NCI-H1105 (cell line): Measurements from ENCODE around the gene PARL.
"Not testable (repeated sequence)": the region's sequence is repeated elsewhere in the genome, so short reads cannot be mapped to it uniquely, and the experiment has no call there.

Experiments
- DNase-seq: peaks from one replicate; lab custom pipeline; 2025; lab: John Stamatoyannopoulos, UW

Gene PARL

DNA sequence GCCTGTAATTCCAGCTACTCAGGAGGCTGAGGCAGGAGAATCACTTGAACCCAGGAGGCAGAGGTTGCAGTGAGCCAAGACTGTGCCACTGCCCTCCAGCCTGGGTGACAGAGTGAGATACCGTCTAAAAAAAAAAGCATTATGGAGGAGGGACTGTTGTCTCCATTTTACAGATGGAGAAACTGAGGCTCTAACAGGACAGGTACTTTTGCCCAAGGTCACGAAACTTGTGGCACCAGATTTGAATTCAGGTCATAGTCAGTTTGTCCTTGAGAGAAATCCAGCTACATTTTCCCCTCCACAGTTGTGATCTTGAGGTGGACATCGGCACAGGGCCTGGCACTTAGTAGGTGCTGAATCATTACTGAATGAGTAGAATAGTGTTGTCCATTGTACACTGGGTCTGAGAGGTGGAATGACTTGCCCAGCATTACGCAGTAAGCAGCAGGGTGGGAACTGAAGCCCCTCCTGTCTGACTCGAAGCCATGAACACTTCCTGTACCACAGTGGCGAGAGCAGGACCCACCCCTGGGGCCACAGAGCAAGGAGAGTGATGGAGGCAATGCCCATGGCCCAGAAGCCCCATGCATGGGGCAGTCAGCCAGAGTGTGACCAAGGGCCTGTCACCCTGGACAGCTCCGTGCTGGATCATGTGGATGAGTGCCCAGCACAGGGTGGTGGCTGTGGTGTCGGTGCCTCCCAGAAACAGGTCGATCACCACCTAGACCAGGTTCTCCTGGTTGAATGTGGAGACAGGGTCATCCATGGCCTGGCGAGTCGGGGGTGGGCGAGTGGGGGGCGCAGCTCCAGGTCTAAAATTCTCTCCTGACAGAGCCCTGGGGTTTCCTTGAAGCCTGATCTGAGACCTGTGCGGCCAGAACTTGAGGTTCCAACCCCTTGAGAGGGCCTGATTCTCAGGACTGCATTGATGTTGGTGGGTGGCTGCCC lies 20.4 kb upstream of the PARL start:
- DNase-seq = no peak

DNA sequence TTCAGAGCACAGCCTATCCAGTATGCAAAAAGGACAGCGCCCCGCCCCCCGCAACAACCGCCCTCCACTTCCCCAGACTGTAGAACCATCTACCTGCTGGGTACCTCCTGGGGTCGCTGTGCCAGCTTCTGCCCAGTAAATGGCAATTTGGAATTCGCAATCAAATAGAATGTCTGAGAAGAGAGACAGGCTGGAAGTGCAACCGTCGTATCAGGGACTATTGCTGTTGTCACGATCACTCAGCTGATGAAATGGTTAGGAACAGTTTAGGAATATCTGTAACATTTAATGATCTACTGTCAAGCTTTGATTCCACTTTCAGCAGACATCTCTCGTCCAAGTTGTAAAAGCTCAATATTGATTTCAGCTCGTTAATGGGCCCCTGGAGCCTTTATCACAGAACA lies 13.3 kb upstream of the PARL start:
- DNase-seq = no peak

DNA sequence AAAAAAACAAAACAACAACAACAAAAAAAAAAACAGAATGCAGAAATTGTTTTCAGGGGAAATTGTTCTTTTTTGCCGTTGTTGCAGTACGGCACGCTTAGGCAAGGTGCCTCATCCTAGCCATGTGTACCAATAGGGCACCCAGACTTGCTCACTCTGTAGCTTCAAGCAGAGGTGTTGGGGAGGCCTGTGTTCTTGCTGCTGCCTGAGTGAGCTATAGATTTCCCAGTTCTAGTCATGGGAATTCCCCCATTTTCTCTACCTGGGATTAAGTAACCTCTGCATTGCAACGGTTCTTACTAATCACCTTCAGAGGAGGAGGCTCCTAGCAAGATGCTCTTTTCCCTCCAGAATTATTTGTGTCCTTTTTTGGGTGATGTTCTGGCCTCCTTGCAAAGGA lies 12.9 kb upstream of the PARL start:
- no peak for DNase-seq

DNA sequence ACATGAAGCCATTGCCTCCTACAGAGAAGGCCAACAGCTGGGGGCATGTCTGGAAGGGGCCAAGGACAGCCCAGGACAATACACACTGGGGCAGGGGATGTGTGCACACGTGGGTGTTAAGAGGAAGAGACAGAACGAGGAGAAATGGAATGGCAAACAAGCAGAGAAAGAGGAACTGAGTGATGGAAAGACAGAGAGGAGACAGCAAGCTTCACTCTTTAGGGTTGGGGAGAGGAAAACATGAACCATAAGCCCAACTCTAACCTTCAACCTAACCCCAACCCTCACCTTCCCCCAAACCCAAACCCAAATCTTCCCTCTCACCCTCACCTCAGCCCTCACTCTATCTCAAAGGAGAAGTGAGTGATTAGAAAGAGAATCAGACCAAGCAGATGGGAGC lies 11.9 kb upstream of the PARL start:
- DNase-seq = no peak

DNA sequence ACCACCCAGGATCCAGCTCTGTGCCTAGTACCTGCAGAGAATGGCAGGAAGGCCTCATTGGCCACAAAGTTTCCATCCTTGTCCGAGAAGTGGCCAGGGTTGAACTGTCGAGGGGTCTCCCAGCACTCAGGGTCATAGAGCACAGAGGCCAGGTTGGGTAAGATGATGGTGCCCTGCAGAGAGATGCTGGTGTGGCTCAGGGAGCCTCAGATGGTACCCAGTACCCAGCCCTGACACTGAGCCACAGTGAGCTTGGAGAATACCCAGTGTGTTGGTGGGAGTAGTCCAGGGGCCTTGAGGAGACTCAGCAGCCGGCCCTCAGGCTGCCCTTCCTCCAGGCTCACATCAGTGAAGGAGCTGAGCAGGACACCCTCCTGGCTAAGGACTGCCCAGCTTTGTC lies 11.5 kb upstream of the PARL start:
- no peak for DNase-seq

DNA sequence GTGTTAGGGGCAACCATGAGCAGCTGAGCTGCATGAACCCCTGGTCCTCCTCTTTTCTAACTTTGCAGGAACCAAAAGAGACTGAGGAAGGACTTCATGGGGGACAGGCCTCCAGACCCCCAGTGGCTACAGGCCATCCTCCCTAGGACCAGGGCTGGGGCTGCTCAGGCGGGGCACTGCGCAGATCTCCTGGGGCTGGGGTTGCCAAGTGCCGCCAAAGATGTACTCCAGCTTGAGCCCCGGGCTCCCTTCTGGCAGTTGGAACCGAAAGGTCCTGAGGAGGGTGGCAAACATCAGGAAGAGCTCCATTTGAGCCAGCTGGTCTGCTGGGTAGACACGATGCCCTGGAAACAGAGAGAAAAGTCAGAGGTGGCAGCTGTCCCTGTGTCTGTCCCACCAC lies 11.1 kb upstream of the PARL start:
- DNase-seq = no peak

DNA sequence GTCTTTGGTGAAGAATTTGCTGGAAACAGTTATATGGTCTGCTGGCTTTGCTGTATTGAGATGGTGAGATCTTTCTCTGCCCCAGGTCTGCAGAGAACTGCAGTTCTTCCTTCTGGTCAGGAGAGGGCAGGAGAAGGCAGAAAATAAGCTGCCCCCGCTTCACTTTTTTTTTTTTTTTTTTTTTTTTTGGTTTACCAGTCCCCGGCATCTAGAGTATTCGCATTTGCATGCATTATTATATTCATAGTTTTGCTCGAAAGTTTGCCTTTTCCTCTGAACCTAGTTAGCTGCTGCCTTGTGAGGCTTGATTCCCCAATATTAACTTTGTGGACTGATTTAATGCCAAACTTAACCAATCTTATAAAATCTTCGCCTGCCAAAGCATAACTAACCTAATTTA lies 10.6 kb upstream of the PARL start:
- DNase-seq = peak; percentile 53

DNA sequence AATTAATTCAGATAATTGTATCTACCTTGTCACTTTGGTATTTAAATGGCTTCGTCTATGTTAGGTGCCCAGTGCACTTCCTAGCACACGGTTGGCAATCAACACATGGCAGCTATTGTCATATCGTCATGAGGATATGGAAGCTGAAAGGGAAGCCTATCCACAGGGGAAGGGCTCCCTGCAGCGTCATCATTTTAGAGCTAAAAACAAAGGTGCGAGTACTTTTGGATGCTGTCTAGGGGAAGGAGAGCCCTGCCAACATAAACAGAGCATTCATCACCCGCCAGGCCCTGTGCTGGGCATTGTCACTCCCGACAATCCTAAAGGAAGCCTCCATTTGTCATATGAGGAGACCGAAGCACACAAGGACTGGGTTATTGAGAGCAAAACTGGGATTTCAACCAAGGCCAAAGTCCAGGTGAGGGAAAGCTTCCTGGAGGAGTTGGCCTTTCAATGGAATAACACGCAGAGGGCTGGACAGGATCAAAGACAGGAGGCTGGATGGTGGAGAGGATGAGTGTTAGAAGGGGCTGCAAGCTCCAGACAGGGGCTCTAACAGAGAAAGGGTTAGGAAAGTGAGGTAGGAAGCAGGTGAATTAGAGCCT lies 8.0 kb upstream of the PARL start:
- DNase-seq = no peak

DNA sequence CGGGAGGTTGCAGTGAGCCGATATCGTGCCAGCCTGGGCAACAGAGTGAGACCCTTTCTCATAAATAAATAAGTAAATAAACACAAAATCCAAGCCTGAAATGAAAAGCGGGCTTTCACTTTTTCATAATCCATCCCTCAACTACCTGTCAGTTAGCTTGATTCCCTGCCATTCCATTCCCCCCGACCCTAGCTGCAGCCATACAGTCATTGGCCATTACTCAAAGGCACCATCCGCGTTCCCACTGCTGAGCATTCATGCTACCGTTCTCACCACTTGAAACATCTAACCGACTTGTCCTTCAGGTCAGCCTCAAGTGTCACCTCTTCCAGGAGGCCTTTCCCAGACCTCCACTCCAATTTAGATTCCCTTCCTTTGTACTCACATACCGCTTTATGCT lies 1.1 kb upstream of the PARL start:
- DNase-seq = no peak

DNA sequence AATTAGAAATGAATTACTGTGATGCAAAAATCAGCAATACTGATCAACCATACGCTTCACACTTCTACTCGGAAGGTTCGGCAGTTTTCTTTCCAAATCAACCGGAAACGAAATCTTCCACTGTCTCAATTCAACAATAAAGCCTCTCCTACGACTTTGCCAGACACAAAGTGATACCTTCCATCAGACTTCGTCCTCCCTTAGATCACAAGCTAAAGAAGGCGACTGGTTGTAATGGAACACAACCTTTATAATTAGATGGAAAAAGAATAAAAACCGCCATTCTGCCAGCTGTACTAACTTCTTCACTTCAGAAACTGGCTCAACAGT lies 618 bp downstream of the PARL start:
- no peak for DNase-seq

DNA sequence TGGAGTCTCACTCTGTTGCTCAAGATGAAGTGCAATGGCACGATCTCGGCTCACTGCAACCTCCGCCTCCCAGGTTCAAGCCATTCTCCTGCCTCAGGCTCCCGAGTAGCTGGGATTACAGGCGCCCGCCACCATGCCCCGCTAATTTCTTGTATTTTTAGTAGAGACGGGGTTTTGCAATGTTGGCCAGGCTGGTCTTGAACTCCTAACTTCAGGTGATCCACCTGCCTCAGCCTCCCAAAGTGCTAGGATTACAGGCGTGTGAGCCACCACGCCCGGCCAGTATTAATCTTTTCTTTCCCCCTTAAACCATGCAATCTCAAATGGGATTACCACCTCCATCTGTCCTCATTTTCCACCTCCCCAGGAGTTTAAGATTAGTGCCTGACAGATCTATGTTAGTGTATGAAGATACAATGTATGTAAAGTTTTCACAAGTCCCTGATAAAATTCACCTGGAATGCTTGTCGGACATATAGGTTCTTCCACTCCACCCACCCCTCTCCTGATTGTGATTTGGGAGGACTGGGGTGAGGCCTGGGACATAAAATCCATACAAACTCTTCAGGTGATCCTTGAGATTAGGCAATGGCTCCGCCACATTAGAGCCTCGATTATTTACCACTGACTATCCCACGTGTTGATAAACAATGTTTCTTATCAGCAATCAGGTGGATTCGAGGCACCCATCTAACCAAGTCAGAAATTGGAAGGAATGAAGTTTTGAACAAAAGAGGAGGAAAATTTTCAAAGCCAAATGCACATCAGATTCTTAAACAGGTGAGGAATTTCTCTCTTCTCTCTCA lies 1.2 kb downstream of the PARL start:
- DNase-seq = no peak

DNA sequence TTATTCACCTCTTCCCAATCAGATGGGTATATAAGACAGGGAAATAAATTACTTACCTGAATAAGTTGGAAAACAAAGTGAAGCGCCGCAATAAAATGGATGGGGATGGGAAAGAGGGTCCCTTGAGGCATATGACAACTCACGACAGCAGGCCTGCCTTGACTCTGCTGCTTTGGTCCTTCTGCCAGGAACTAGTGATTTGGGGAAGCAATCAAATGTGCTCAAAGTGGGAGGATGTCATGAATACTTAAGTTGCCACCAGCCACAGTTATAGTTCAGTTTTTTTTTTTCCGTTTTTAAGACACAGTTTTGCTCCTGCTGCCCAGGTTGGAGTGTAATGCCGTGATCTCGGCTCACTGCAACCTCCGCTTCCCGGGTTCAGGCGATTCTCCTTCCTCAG lies 4.6 kb downstream of the PARL start:
- no peak for DNase-seq

DNA sequence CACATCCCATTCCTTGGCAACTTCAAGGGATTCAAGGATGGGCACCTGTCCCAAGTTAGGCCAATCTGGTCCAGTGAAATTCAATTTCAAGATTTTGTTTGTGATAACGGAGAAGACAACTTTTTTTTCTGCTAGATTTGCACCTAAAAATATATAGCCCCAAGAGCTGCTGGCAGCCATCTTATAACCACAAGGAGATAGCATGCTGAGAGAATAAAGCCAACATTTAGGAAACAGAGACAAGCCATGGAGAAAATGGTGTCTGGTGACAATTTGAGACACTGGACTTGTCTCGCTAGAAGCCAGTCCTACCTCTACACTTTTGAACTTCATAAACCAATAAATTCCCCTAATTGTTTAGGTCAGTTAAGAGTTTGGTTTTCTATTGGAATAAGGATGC lies 5.4 kb downstream of the PARL start:
- DNase-seq = no peak

DNA sequence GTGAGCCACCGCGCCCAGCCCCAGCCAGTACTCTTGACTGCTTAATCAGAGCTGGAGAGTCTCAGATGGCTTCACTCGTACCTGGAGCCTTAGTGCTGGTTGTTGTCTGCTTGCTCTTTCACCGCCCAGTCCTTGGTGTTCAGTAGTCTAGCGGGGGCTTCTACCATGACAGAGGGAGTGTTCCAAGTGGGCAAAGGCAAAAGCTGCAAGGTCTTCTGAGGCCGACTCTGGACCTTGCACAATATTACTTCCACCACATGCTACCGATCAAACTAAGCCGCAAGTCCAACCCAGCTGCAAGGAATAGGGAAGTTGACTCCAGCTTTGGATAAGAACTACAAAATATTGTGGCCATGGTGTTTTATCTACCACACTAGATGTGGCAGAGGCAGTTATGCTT lies 6.6 kb downstream of the PARL start:
- DNase-seq = no peak

DNA sequence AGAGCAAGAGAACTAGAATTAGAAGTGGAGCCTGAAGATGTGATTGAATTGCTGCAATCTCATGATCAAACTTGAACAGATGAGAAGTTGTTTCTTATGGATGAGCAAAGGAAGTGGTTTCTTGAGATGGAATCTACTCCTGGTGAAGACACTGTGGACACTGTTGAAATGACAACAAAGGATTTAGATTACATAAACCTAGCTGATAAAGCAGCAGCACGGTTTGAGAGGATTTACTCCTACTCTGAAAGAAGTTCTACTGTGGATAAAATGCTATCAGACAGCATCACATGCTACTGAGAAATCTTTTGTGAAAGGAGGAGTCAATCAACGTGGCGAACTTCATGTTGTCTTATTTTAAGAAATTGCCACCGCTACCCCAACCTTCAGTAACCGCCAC lies 7.5 kb downstream of the PARL start:
- DNase-seq = not testable (repeated sequence)

DNA sequence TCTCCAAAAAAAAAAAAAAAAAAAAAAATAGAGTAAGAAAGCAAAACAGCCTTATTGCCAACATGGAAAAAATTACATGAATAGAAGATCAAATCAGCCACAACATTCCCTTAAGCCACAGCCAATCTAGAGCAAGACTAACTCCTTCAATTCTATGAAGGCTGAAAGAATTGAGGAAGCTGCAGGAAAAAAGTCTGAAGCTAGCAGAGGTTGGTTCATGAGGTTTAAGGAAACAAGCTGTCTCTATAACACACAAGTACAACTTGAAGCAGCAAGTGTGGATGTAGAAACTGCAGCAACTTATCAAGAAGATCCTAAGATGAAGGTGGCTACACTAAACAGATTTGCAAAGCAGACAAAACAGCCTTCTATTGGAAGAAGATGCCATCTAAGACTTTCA lies 9.3 kb downstream of the PARL start:
- no peak for DNase-seq

DNA sequence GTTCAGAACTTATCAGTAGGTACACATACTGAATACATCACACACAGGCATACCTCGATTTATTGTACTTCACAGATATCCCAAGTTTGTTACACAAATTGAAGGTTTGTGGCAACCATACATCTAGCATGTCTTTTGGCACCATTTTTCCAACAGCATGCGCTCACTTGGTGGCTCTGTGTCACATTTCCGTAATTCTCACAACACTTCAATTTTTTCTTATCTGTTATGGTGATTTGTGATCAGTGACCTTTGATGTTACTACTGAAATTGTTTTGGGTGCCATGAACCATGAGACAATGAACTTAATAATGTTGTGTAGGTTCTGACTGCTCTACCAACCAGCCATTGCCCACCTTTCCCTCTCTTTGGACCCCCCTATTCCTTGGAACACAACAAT lies 10.8 kb downstream of the PARL start:
- no peak for DNase-seq

DNA sequence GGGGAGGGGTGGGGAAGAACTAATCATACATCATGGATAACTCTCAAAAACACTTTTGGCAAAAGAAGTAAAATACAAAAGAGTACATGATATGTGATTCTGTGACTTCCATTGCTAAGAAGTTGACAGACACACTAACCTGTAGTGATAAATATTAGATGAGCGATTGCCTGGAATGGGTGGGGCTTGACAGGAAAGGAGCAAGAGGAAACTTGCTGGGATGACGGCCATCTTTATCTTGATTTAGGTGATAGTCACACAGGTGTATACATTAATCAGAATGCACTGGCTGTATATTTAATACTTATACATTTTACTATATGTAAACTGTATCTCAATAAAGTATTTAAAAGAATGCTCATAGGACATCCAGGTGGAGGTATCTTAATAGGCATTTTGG lies 13.1 kb downstream of the PARL start:
- no peak for DNase-seq

DNA sequence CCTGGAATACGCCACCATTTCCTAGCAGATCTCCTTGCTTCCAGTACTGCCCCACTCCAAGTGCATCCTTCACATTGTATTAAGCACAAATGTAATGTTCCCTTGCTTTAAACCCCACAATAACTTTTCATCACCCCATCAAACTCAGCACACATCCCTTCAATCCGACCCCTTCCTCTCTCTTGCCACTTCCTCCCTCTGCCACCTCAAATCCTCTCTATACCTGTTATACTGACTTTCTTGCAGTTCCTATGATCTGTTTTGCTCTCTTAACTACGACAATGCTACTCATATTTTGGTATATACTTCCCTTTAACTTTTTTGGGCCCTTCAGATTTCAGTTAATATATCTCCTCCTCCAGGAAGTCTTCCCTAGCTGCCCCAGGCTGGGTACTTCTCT lies 14.1 kb downstream of the PARL start:
- no peak for DNase-seq

DNA sequence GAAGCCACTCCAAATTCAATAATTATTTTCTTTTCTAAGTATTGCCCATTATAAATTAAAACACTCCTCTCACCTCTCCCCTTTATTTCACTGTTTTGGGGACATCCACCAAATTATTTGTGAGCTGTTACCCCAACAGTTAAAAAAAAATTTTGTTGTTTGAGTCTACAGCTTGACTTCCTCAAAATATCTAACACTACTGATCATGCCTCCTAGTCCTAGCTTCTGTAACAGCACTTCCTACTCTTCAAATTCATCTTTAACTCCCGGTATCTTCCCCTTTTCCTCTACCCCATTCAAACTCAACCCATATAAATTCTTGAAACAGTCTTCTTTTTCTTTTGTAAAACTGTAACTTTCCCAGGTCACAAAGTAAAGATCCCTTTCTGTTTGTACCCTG lies 15.9 kb downstream of the PARL start:
- DNase-seq = no peak

DNA sequence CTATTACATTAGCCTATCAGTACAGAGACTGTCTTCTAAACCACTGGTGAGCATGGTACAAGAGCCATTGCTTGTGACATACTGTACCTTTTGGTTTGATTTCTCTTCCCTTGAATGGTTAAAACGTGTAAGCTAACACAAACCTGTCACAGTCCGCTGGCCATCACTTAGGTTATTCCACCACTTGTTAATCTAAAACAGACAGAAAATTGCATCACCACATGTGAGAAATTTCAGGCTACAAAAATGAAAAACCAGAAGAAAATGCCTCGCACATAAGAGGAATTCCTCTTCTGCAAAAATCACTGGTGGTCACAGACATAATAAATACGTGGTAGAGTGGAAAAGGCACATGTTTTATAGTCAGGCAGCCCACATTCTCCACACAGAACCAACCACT lies 22.1 kb downstream of the PARL start:
- no peak for DNase-seq

DNA sequence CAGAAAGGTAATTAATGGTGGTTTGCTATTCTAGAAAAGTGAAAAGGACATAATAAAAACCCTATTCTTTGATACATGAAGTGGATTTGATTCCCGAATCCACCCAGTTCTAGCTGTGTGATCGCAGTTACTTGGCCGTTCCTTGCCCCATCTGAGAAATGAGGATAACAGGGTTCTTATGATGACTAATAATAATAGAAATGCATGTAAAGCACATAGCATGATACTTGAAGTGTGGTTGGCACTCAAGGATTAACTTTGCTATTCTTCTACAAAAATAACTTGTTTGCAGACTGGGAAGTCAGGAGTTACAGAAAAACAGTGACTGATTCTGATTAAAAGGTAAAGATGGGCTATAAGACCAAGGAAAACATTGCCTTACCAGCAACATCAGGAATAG lies 26.8 kb downstream of the PARL start:
- DNase-seq = no peak
